Lung (tissue), 12 donors: ENCODE results near the gene RPP25. TPM values are rescaled to one million over a fixed set of nuclear protein-coding genes. Genes with fewer than 3 reads are reported as not detected.

Experiments used
- ATAC-seq: fragments of 200-7000 bp; cut with Tn5 transposase; one replicate; pipeline ENCODE4 v1.9.1; 2020; ENCODE audit warnings: moderate number of reproducible peaks; ENCODE audit not compliant: insufficient read depth, low FRiP score
- DNase-seq, 3 donors: peaks; one replicate each; pipeline ENCODE4 v3.0.0-alpha.2; 2013 to 2017
- H3K27ac ChIP-seq, 2 donors: one replicate each; pipeline ENCODE4 v1.5.1; 2013; ENCODE audit warnings: mild to moderate bottlenecking in 2 of 2, moderate library complexity in 2 of 2, control low read depth in 1 of 2, inconsistent platforms in 1 of 2, low read depth in 1 of 2, low read length in 1 of 2
- H3K27me3 ChIP-seq, 3 donors: one replicate each; pipeline ENCODE4 v1.5.1; 2013; ENCODE audit warnings: low read length in 2 of 3; ENCODE audit not compliant: control insufficient read depth in 3 of 3, insufficient read depth in 3 of 3
- H3K36me3 ChIP-seq, 4 donors: one replicate each; pipeline ENCODE4 v1.5.1; 2013; ENCODE audit warnings: low read length in 4 of 4, mild to moderate bottlenecking in 1 of 4, moderate library complexity in 1 of 4; ENCODE audit not compliant: control insufficient read depth in 4 of 4, insufficient read depth in 4 of 4
- H3K4me1 ChIP-seq, 5 donors: one replicate each; pipeline ENCODE4 v1.5.1; 2013; ENCODE audit warnings: low read length in 5 of 5, mild to moderate bottlenecking in 2 of 5, moderate library complexity in 1 of 5; ENCODE audit not compliant: control insufficient read depth in 5 of 5, insufficient read depth in 5 of 5
- H3K4me3 ChIP-seq: one replicate; pipeline ENCODE4 v1.5.1; 2013; ENCODE audit warnings: mild to moderate bottlenecking, control low read depth, moderate library complexity
- H3K9ac ChIP-seq, 2 donors: one replicate each; pipeline ENCODE4 v1.5.1; 2013; ENCODE audit warnings: low read length in 2 of 2, control low read depth in 1 of 2; ENCODE audit not compliant: insufficient read depth in 1 of 2
- H3K9me3 ChIP-seq, 4 donors: one replicate each; pipeline ENCODE4 v1.5.1; 2013; ENCODE audit warnings: low read length in 3 of 4, mild to moderate bottlenecking in 1 of 4, moderate library complexity in 1 of 4; ENCODE audit not compliant: control insufficient read depth in 4 of 4, insufficient read depth in 3 of 4
- WGBS, 2 donors: extraction: QIAGEN DNeasy Blood & Tissue Kit; methylation state at CpG; one replicate each; pipeline ENCODE4 v1.1.7; 2013; 5-methylcytosine and 5-hydroxymethylcytosine counted together
- polyA plus RNA-seq, 2 donors: library from polyadenylated mRNA; stranded (reverse); fragments of 200-250 nt; gene quantifications; one replicate each; pipeline ENCODE4 v1.2.1, GENCODE V29; 2013
- total RNA-seq, 2 donors: library from RNA; depleted of rRNA in 1 of 2; stranded (reverse); fragments of >200 nt in 1 of 2; gene quantifications; one replicate each; pipeline ENCODE4 v1.2.1, GENCODE V29; 2014 to 2021
- TF ChIP-seq, protein P1 (sequence below): IDR thresholded peaks from 2 replicates; pipeline ENCODE4 v1.5.1; 2012; ENCODE audit warnings: mild to moderate bottlenecking; ENCODE audit errors: control extremely low read depth, extremely low read depth
- donor health status: control.
- donor health status: control.
- donor health status: Bipolar disorder and iron deficiency.
- donor health status: healthy.
- donor health status: DM: yes; HTN: yes; CAD: no.

The RPP25 gene
- total and polyA plus RNA-seq, 4 donors, result 3.8 to 15.7 (median 12.6) TPM

DNA sequence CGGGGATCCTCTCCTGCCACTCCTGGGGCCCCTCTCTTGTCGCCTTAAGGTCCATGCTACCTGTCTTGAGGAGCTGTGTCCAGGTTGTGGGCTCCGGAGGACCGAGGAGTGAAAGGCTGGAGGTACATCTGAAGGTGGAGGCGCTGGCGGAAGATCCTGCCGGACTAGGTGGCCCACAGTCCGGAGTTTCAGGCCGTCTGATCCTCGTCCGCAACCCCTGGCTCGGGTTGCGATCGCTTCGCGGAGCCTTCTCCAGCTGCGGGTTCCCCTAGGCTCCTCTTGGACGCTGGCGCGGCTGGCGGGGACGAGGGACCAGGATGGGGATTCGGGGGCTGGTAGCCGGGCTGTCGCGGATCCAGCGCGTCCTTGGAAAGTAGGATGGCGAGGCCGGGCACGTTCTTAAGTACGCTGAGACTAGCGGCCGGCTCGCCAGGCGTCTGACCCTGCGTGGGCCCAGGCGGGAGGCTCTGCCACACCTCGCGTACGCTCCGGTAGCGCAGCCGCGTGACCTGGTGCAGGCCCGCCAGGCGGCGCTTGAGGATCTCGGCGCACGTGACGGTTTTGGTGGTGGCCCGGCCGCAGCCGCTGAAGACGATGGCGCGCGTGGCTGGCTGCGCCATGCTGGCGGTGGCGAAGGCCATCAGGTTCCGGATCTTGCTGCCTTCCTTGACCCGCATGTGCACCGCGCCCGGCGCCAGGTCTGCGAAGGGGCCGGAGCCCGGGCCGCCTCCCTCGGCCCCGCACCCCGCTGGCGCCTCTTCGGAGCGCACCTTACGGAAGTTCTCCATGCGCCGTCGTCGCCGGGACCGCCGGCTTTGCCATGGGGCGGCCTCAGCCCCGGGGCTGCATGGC lies 550 bp downstream of the RPP25 start:
- Histone ChIP-seq H3K4me3 (peak overlapping the region; percentile 51), H3K36me3 (no peaks in the 10 kb centered on the region), H3K4me1 (peaks cover 0 to 56% (median 19%) of the 10 kb centered on the region in 5 donors), H3K9me3 (no peaks in the 10 kb centered on the region), H3K27me3 (peaks cover 0 to 30% (median 0%) of the 10 kb centered on the region in 3 donors), H3K27ac (peak overlapping the region in 1 of 2 donors; percentile 78), H3K9ac (no peak overlapping the region)
- peak; percentile 74 to 83 (median 76) for DNase-seq
- TF ChIP-seq, protein P1, sequence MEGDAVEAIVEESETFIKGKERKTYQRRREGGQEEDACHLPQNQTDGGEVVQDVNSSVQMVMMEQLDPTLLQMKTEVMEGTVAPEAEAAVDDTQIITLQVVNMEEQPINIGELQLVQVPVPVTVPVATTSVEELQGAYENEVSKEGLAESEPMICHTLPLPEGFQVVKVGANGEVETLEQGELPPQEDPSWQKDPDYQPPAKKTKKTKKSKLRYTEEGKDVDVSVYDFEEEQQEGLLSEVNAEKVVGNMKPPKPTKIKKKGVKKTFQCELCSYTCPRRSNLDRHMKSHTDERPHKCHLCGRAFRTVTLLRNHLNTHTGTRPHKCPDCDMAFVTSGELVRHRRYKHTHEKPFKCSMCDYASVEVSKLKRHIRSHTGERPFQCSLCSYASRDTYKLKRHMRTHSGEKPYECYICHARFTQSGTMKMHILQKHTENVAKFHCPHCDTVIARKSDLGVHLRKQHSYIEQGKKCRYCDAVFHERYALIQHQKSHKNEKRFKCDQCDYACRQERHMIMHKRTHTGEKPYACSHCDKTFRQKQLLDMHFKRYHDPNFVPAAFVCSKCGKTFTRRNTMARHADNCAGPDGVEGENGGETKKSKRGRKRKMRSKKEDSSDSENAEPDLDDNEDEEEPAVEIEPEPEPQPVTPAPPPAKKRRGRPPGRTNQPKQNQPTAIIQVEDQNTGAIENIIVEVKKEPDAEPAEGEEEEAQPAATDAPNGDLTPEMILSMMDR, result peak; percentile 26
- ATAC-seq, result peak; percentile 64
- 16 to 20% methylated on average over 77 to 88 of the region's 88 CpGs for WGBS, 2 donors

DNA sequence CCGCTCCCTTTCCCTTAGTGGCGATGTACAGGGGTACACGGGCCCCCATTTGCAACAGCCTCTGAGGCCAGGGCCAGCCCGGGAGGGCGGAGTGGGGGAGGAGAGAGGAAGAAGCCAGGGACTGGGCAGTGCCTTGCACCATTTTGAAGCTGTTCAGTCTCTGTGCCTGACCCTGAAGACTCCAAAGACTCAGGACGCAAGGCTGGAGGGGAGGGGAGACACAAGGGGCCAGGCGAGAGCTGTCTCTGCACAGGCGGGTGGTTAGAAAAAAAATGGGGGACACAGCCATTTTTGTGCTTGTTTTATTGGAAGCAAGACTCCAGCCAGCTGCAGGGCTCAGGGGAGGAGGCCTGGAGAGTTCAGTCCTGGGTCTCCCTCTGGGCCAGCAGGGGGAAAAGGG lies 1.6 kb downstream of the RPP25 start:
- H3K9ac ChIP-seq, result peak overlapping the region in 1 of 2 donors; percentile 8
- no peak for ATAC-seq
- no peak overlapping the region for H3K4me3 ChIP-seq
- H3K9me3 ChIP-seq, result no peaks in the 10 kb centered on the region
- H3K4me1 ChIP-seq, result peaks cover 0 to 49% (median 18%) of the 10 kb centered on the region in 5 donors
- H3K27me3 ChIP-seq, result peaks cover 0 to 27% (median 0%) of the 10 kb centered on the region in 3 donors
- H3K27ac ChIP-seq, result no peak overlapping the region
- no peaks in the 10 kb centered on the region for H3K36me3 ChIP-seq
- WGBS, 2 donors, result 66 to 76% methylated on average over 8 of the region's 8 CpGs
- peak; percentile 39 to 62 (median 57) for DNase-seq
- TF ChIP-seq, protein P1, result no peak

DNA sequence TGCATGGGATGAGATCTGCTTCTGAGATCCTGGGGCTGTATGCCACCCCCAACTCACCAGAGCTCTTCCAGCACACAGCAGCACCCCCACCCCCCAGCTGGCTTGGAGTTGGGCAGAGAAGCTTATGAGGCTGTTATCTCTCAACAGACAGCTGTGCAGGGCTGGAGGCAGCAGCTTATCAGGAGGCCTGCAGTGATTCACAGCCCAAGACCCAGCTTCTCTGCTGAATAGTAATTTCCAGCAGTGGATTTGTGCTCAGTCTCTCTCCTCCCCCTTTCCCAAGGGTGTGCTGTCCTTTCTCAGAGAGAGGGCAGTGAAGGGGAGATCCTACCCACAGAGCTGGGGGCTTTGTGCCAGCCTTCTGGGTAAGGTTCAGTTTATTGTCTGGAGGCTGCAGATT lies 2.1 kb downstream of the RPP25 start:
- H3K36me3 ChIP-seq, result no peaks in the 10 kb centered on the region
- peaks cover 0 to 45% (median 13%) of the 10 kb centered on the region in 5 donors for H3K4me1 ChIP-seq
- H3K27me3 ChIP-seq, result peaks cover 0 to 22% (median 0%) of the 10 kb centered on the region in 3 donors
- H3K9me3 ChIP-seq, result no peaks in the 10 kb centered on the region
- TF ChIP-seq, protein P1, result no peak
- peak overlapping the region in 1 of 2 donors; percentile 8 for H3K9ac ChIP-seq
- DNase-seq (peak; percentile 89 to 95 (median 93)), ATAC-seq (no peak)
- H3K27ac ChIP-seq, result no peak overlapping the region
- H3K4me3 ChIP-seq, result no peak overlapping the region
